Measurements from ENCODE around the gene RPS3. TPM values are rescaled to one million over a fixed set of nuclear protein-coding genes. Genes with fewer than 3 reads are reported as not detected.

RPS3 gene
- total RNA-seq, 6 experiments from 2014 or later: 311 to 560 (median 447) TPM

DNA sequence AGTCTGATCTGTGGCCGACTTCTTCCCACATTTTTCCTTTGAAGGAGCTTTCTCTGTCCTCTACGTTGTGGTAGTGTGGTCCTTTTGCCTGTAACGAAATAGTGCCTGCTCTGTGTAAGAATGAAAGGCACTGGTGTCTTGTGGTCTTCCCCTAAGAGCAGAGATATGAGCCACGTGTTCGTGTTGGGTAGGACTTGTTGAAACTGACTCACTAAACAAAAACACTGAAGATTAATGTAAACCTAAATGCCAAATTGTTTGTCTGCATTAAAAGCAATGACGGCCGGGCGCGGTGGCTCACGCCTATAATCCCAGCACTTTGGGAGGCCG, 10.1 kb upstream of the RPS3 start:
- WGBS (ENCODE audit: insufficient coverage, low coverage, low lambda C conversion rate, missing lambda C conversion rate): 76% methylated on average over 10 of the region's 11 CpGs
- no peak overlapping the region for H3K27ac ChIP-seq

DNA sequence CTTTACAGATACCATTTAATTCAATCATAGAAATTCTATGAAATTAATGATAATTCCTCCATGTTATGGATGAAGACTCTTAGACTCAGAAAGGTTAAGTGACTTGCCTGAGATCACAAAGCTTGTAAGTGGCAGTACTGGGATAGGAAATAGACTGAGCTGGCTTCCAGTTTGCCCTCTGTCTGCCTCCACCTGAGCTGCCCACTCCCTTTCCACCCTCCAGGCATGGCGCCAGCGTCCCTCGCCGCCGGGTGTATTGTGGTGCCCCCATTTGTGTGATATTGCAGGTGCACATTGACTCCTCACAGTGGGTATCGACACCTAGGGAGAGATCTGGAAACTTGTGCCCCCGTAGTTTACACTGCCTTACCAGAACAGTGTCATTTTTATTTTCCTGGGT, 9.4 kb upstream of the RPS3 start:
- TF ChIP-seq, protein P1, sequence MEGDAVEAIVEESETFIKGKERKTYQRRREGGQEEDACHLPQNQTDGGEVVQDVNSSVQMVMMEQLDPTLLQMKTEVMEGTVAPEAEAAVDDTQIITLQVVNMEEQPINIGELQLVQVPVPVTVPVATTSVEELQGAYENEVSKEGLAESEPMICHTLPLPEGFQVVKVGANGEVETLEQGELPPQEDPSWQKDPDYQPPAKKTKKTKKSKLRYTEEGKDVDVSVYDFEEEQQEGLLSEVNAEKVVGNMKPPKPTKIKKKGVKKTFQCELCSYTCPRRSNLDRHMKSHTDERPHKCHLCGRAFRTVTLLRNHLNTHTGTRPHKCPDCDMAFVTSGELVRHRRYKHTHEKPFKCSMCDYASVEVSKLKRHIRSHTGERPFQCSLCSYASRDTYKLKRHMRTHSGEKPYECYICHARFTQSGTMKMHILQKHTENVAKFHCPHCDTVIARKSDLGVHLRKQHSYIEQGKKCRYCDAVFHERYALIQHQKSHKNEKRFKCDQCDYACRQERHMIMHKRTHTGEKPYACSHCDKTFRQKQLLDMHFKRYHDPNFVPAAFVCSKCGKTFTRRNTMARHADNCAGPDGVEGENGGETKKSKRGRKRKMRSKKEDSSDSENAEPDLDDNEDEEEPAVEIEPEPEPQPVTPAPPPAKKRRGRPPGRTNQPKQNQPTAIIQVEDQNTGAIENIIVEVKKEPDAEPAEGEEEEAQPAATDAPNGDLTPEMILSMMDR (IDR thresholded peaks at IDR 0.05): no peak
- no peak for TF ChIP-seq POLR2A (IDR thresholded peaks at IDR 0.05)
- intact Hi-C loops (cut with DNase I): loop anchor here (5.0 to 10.0 kb wide), 3 partner anchors 55 to 142 kb away; no protein-coding TSS in a partner anchor
- H3K9me3 ChIP-seq: no peaks in the 10 kb centered on the region
- WGBS (ENCODE audit: insufficient coverage, low coverage, low lambda C conversion rate, missing lambda C conversion rate): 68% methylated on average over 7 of the region's 7 CpGs
- H3K4me1 ChIP-seq: peaks cover 0 to 4% (median 0%) of the 10 kb centered on the region in 4 donors
- DNase-seq (no peak), ATAC-seq (no peak)
- H3K4me3 ChIP-seq: no peak overlapping the region
- H3K36me3 ChIP-seq: no peaks in the 10 kb centered on the region
- no peaks in the 10 kb centered on the region for H3K27me3 ChIP-seq
- no peak overlapping the region for H3K27ac ChIP-seq

More for the DNA sequence above, 10.1 kb upstream of the RPS3 start:
- H3K9me3 ChIP-seq: no peaks in the 10 kb centered on the region
- DNase-seq: no peak
- H3K4me1 ChIP-seq: peaks cover 0 to 4% (median 0%) of the 10 kb centered on the region in 4 donors
- H3K27me3 ChIP-seq: no peaks in the 10 kb centered on the region
- intact Hi-C loops (cut with DNase I): loop anchor here (10.0 kb wide), 2 partner anchors 54 to 64 kb away; no protein-coding TSS in a partner anchor
- no peak for ATAC-seq
- TF ChIP-seq, protein P1 (IDR thresholded peaks at IDR 0.05): no peak
- TF ChIP-seq POLR2A (IDR thresholded peaks at IDR 0.05): no peak
- H3K4me3 ChIP-seq: no peak overlapping the region
- no peaks in the 10 kb centered on the region for H3K36me3 ChIP-seq

DNA sequence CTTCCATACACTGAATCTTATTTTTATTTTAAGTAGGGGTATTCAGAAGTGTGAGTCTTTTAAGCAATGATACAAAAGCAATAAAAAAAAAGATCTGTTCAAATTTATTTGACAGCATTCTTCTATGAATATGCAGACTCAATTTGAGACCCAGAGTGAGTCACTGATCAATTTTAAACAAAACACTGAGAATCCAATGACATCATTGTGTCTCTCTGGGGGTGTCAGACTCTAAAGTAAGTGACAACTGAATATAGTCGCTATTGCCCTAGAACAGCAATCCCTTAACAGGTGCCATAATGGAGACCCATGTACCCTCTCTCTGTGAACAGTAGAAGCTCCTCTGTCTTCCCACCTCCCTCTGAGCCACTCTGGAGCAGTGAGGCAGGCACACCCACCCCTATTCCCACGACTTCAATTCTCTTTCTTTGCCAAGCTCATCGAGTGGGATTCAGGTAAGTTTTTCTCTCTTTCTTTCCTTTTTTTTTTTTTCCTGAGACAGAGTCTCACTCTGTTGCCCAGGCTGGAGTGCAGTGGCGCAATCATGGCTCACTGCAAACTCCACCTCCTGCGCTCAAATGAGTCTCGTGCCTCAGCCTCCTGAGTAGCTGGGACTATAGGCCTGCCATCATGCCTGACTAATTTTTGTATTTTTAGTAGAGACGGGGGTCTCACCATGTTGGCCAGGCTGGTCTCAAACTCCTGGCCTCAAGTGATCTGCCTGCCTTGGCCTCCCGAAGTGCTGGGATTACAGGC, 5.1 kb upstream of the RPS3 start:
- no peaks in the 10 kb centered on the region for H3K27me3 ChIP-seq
- DNase-seq (no peak), ATAC-seq (no peak)
- 73% methylated on average over 5 of the region's 8 CpGs for WGBS (ENCODE audit: insufficient coverage, low coverage, low lambda C conversion rate, missing lambda C conversion rate)
- intact Hi-C loops (cut with DNase I): loop anchor here in 1 of 2 donors (5.0 kb wide), 1 partner anchor 138 kb away; no protein-coding TSS in a partner anchor
- H3K27ac ChIP-seq: no peak overlapping the region
- TF ChIP-seq POLR2A (IDR thresholded peaks at IDR 0.05): no peak
- TF ChIP-seq, protein P1 (IDR thresholded peaks at IDR 0.05): no peak
- H3K4me1 ChIP-seq: no peaks in the 10 kb centered on the region
- H3K4me3 ChIP-seq: no peak overlapping the region
- H3K36me3 ChIP-seq: no peaks in the 10 kb centered on the region
- no peaks in the 10 kb centered on the region for H3K9me3 ChIP-seq

DNA sequence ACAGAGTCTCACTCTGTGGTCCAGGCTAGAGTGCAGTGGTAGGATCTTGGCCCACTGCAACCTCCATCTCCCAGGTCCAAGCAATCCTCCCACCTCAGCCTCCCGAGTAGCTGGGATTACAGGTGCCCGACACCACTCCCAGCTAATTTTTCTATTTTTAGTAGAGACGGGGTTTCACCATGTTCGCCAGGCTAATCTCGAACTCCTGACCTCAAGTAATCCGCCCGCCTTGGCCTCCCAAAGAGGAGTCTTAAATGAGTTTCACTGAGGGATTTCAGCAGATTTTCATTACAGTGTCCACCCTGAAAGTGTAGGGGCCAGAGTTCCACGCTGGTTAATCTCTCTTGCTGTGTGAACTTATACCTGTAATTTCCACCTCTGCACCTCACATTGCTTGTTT, 412 bp upstream of the RPS3 start:
- Histone ChIP-seq H3K27me3 (no peaks in the 10 kb centered on the region), H3K36me3 (peaks cover 0 to 34% (median 22%) of the 10 kb centered on the region in 4 donors), H3K4me3 (no peak overlapping the region), H3K4me1 (peaks cover 0 to 17% (median 3%) of the 10 kb centered on the region in 4 donors), H3K9me3 (no peaks in the 10 kb centered on the region), H3K27ac (no peak overlapping the region)
- WGBS (ENCODE audit: insufficient coverage, low coverage, low lambda C conversion rate, missing lambda C conversion rate): 73% methylated on average over 8 of the region's 8 CpGs
- DNase-seq (no peak), ATAC-seq (no peak)
- TF ChIP-seq POLR2A (IDR thresholded peaks at IDR 0.05): no peak
- TF ChIP-seq, protein P1 (IDR thresholded peaks at IDR 0.05): no peak
- intact Hi-C loops (cut with DNase I): no loop called here

Data from right lobe of liver (tissue), 6 donors.